Measurements from ENCODE around the gene ANP32A. TPM values are rescaled to one million over a fixed set of nuclear protein-coding genes. Genes with fewer than 3 reads are reported as not detected.

The ANP32A gene
- total and polyA plus RNA-seq, 2 donors (not counting 1 experiment from before 2014, with no cell fraction given) = 47.7 to 53.1 TPM

- no peak overlapping the region for H3K4me2 ChIP-seq (ENCODE audit: extremely low read depth, insufficient read depth, low read length)
- H2AFZ ChIP-seq (ENCODE audit: low read length) = no peak overlapping the region
- TF ChIP-seq CTCF (conservative IDR thresholded peaks at IDR 0.05 in 1 of 2, IDR thresholded peaks at IDR 0.05 in 1 of 2; ENCODE audit: low read depth in 1 of 2, low read length in 2 of 2) = no peak
- TF ChIP-seq EZH2 (IDR thresholded peaks at IDR 0.05; ENCODE audit: low read length, missing control alignments) = no peak
- H3K79me2 ChIP-seq (ENCODE audit: control insufficient read depth, insufficient read depth, low read length) = peaks cover 77% of the 10 kb centered on the region
- H3K9ac ChIP-seq (ENCODE audit: insufficient read depth, low read length) = no peak overlapping the region
- H4K20me1 ChIP-seq (ENCODE audit: control insufficient read depth, extremely low read depth, insufficient read depth, low read length) = no peaks in the 10 kb centered on the region
- H3K27me3 ChIP-seq (ENCODE audit: control insufficient read depth, insufficient read depth, low read length) = no peaks in the 10 kb centered on the region
- DNase-seq (ENCODE audit: low read depth in 2 of 2) = no peak
- no peak overlapping the region for H3K27ac ChIP-seq (ENCODE audit: insufficient read depth, low read length)
- H3K4me3 ChIP-seq (replicated peaks in 1 of 4; ENCODE audit: control extremely low read depth in 1 of 4, insufficient read depth in 1 of 4, low read depth in 3 of 4, low read length in 4 of 4) = no peak overlapping the region
- H3K9me3 ChIP-seq (ENCODE audit: control insufficient read depth, insufficient read depth, low read depth, low read length) = no peaks in the 10 kb centered on the region
- H3K36me3 ChIP-seq (ENCODE audit: control insufficient read depth, insufficient read depth, low read length) = no peaks in the 10 kb centered on the region
- peaks cover 2% of the 10 kb centered on the region for H3K4me1 ChIP-seq (ENCODE audit: control insufficient read depth, extremely low read depth, insufficient read depth, low read length)
Measured at GRCh38 chr15:68808770-68809169, 11.9 kb downstream of the ANP32A start.

- no peak overlapping the region for H3K9ac ChIP-seq (ENCODE audit: insufficient read depth, low read length)
- H3K4me1 ChIP-seq (ENCODE audit: control insufficient read depth, extremely low read depth, insufficient read depth, low read length) = peaks cover under 1% of the 10 kb centered on the region
- H4K20me1 ChIP-seq (ENCODE audit: control insufficient read depth, extremely low read depth, insufficient read depth, low read length) = no peaks in the 10 kb centered on the region
- no peak overlapping the region for H3K4me2 ChIP-seq (ENCODE audit: extremely low read depth, insufficient read depth, low read length)
- no peaks in the 10 kb centered on the region for H3K36me3 ChIP-seq (ENCODE audit: control insufficient read depth, insufficient read depth, low read length)
- no peaks in the 10 kb centered on the region for H3K9me3 ChIP-seq (ENCODE audit: control insufficient read depth, insufficient read depth, low read depth, low read length)
- peaks cover 76% of the 10 kb centered on the region for H3K79me2 ChIP-seq (ENCODE audit: control insufficient read depth, insufficient read depth, low read length)
- H2AFZ ChIP-seq (ENCODE audit: low read length) = no peak overlapping the region
- no peak overlapping the region for H3K27ac ChIP-seq (ENCODE audit: insufficient read depth, low read length)
- H3K4me3 ChIP-seq (replicated peaks in 1 of 4; ENCODE audit: control extremely low read depth in 1 of 4, insufficient read depth in 1 of 4, low read depth in 3 of 4, low read length in 4 of 4) = no peak overlapping the region
- no peaks in the 10 kb centered on the region for H3K27me3 ChIP-seq (ENCODE audit: control insufficient read depth, insufficient read depth, low read length)
- no peak for TF ChIP-seq CTCF (conservative IDR thresholded peaks at IDR 0.05 in 1 of 2, IDR thresholded peaks at IDR 0.05 in 1 of 2; ENCODE audit: low read depth in 1 of 2, low read length in 2 of 2)
- DNase-seq (ENCODE audit: low read depth in 2 of 2) = no peak
Measured at GRCh38 chr15:68808091-68808490, 12.6 kb downstream of the ANP32A start.

GRCh38 chr15:68807249-68807648 lies 13.4 kb downstream of the ANP32A start:
- Histone ChIP-seq H3K27me3 (ENCODE audit: control insufficient read depth, insufficient read depth, low read length) (no peaks in the 10 kb centered on the region), H3K36me3 (ENCODE audit: control insufficient read depth, insufficient read depth, low read length) (no peaks in the 10 kb centered on the region), H3K4me1 (ENCODE audit: control insufficient read depth, extremely low read depth, insufficient read depth, low read length) (no peaks in the 10 kb centered on the region), H2AFZ (ENCODE audit: low read length) (no peak overlapping the region), H3K9me3 (ENCODE audit: control insufficient read depth, insufficient read depth, low read depth, low read length) (no peaks in the 10 kb centered on the region), H3K4me3 (replicated peaks in 1 of 4; ENCODE audit: control extremely low read depth in 1 of 4, insufficient read depth in 1 of 4, low read depth in 3 of 4, low read length in 4 of 4) (no peak overlapping the region), H3K9ac (ENCODE audit: insufficient read depth, low read length) (no peak overlapping the region), H3K4me2 (ENCODE audit: extremely low read depth, insufficient read depth, low read length) (no peak overlapping the region), H3K79me2 (ENCODE audit: control insufficient read depth, insufficient read depth, low read length) (peaks cover 72% of the 10 kb centered on the region), H4K20me1 (ENCODE audit: control insufficient read depth, extremely low read depth, insufficient read depth, low read length) (no peaks in the 10 kb centered on the region), H3K27ac (ENCODE audit: insufficient read depth, low read length) (no peak overlapping the region)
- DNase-seq (ENCODE audit: low read depth in 2 of 2) = no peak
- TF ChIP-seq EZH2 (IDR thresholded peaks at IDR 0.05; ENCODE audit: low read length, missing control alignments) (no peak), CTCF (conservative IDR thresholded peaks at IDR 0.05 in 1 of 2, IDR thresholded peaks at IDR 0.05 in 1 of 2; ENCODE audit: low read depth in 1 of 2, low read length in 2 of 2) (no peak)
